Measurements from ENCODE around the gene TFR2. TPM values are rescaled to one million over a fixed set of nuclear protein-coding genes. Genes with fewer than 3 reads are reported as not detected.

TFR2 gene
- total and polyA plus RNA-seq, 8 donors: 1.2 to 11.6 (median 3.2) TPM; not detected in 1

DNA sequence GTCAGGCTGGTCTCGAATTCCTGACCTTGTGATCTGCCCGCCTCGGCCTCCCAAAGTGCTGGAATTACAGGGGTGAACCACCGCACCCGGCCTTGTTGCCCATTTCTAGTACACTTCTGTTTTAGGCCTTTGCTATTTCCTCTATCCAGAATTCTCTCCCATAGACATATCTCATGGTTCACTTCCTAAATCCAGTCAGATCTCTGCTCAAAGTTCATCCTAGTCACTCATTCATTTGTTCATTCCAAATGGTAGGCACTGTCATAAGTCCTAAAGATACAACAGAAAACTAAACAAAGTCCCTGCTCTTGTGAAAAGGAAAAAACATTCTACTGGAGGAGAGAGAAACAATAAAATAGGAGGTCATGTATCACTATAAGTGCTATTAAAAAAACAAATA is 31.4 kb downstream of the TFR2 start:
- WGBS, 5 donors: 89 to 95% (median 93%) methylated on average over 5 of the region's 5 CpGs
- intact Hi-C loops (cut with DNase I; ENCODE audit: low total_unique reads): no loop called here
- Histone ChIP-seq H3K9me3 (no peaks in the 10 kb centered on the region), H3K4me3 (no peak overlapping the region), H3K36me3 (peaks cover 0 to 10% (median 4%) of the 10 kb centered on the region in 4 donors), H3K27ac (no peak overlapping the region), H3K27me3 (peaks cover 0 to 2% (median 0%) of the 10 kb centered on the region in 3 donors), H3K4me1 (peaks cover 15 to 33% (median 30%) of the 10 kb centered on the region in 4 donors)
- DNase-seq: no peak
- TF ChIP-seq POLR2A (IDR thresholded peaks at IDR 0.05): no peak
- no peak for TF ChIP-seq EP300 (IDR thresholded peaks at IDR 0.05)
- TF ChIP-seq POLR2AphosphoS5 (IDR thresholded peaks at IDR 0.05): no peak
- TF ChIP-seq, protein P1, sequence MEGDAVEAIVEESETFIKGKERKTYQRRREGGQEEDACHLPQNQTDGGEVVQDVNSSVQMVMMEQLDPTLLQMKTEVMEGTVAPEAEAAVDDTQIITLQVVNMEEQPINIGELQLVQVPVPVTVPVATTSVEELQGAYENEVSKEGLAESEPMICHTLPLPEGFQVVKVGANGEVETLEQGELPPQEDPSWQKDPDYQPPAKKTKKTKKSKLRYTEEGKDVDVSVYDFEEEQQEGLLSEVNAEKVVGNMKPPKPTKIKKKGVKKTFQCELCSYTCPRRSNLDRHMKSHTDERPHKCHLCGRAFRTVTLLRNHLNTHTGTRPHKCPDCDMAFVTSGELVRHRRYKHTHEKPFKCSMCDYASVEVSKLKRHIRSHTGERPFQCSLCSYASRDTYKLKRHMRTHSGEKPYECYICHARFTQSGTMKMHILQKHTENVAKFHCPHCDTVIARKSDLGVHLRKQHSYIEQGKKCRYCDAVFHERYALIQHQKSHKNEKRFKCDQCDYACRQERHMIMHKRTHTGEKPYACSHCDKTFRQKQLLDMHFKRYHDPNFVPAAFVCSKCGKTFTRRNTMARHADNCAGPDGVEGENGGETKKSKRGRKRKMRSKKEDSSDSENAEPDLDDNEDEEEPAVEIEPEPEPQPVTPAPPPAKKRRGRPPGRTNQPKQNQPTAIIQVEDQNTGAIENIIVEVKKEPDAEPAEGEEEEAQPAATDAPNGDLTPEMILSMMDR (IDR thresholded peaks at IDR 0.05): no peak

DNA sequence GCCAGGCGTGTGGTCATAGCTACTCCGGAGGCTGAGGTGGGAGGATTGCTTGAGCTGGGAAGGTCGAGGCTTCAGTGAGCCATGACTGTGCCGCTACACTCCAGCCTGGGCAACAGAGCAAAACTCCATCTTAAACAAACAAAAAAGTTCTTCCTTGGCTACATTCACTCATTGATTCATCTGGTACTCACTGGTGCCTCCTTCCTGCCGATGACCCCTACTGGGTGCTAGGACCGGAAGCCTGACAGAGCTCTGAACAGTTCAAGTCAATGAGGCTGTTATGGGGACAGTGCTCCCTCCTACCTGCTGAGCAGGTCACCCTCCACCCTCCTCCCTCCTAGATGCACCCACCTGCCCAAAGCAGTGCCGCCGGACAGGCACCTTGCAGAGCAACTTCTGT is 34.2 kb downstream of the TFR2 start:
- Histone ChIP-seq H3K9me3 (no peaks in the 10 kb centered on the region), H3K36me3 (no peaks in the 10 kb centered on the region), H3K4me3 (no peak overlapping the region), H3K27ac (no peak overlapping the region), H3K4me1 (peaks cover 23 to 45% (median 39%) of the 10 kb centered on the region in 4 donors), H3K27me3 (peaks cover 0 to 3% (median 0%) of the 10 kb centered on the region in 3 donors)
- DNase-seq: no peak
- WGBS, 5 donors: 79 to 93% (median 89%) methylated on average over 8 of the region's 8 CpGs
- intact Hi-C loops (cut with DNase I; ENCODE audit: low total_unique reads): no loop called here
- TF ChIP-seq, protein P1 (IDR thresholded peaks at IDR 0.05): no peak
- no peak for TF ChIP-seq EP300 (IDR thresholded peaks at IDR 0.05)
- no peak for TF ChIP-seq POLR2AphosphoS5 (IDR thresholded peaks at IDR 0.05)
- TF ChIP-seq POLR2A (IDR thresholded peaks at IDR 0.05): no peak

DNA sequence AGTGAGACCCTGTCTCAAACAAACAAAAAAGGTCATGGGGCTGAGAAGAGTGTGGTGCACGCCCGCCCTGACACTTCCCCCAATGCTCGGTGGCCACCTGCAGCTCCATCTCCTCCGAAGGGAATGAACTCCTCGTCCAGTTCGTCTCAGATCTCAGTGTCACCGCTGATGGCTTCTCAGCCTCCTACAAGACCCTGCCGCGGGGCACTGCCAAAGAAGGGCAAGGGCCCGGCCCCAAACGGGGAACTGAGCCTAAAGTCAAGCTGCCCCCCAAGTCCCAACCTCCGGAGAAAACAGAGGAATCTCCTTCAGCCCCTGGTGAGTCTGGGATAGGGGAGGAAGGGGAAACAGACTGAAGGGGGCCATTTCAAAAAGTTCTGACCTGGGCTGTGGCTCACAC is 35.0 kb downstream of the TFR2 start:
- no peak for DNase-seq
- peak overlapping the region in 2 of 5 donors; percentile 13 to 89 for H3K27ac ChIP-seq
- peaks cover 0 to 3% (median 0%) of the 10 kb centered on the region in 3 donors for H3K27me3 ChIP-seq
- 87 to 93% (median 91%) methylated on average over 12 of the region's 12 CpGs for WGBS, 5 donors
- intact Hi-C loops (cut with DNase I; ENCODE audit: low total_unique reads): no loop called here
- H3K4me1 ChIP-seq: peaks cover 23 to 45% (median 38%) of the 10 kb centered on the region in 4 donors
- no peak for TF ChIP-seq POLR2A (IDR thresholded peaks at IDR 0.05)
- no peaks in the 10 kb centered on the region for H3K9me3 ChIP-seq
- H3K36me3 ChIP-seq: no peaks in the 10 kb centered on the region
- H3K4me3 ChIP-seq: no peak overlapping the region

DNA sequence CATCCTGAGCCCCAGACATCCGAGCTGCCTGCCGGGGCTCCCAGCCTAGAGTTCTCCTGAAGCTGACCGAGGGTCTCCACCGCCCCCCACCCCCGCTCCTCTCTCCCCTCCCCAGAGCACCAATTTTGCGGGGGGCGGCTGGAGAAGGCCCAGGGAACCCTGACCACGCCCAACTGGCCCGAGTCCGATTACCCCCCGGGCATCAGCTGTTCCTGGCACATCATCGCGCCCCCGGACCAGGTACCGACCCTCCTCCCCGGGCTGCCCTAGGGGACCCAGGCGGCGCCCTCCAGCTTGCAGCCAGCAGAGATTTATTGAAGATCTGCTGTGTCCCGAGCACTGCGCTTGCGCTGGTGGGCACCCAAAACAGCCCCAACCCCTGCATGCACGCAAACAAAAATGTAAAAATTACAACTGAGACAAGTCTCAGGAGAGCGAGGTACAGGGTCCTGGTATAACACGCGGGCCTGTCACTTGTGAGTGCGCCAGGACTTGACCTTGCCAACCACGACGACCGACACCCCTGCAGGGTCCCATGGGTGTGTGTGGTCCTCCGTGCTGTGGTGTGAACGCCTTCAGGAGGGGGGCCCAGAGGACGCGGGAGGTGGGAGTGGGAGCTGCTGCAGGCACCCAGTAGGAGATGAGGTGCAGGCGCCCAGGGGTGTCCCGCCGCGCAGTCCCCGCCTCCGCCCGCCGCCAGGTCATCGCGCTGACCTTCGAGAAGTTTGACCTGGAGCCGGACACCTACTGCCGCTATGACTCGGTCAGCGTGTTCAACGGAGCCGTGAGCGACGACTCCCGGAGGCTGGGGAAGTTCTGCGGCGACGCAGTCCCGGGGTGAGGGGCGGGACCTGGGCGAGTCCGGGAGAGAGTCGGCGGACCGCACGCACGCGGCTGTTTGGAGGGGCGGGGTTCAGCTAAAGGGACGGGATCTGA is 36.1 kb downstream of the TFR2 start:
- Histone ChIP-seq H3K4me3 (peak overlapping the region; percentile 61 to 86 (median 76)), H3K36me3 (no peaks in the 10 kb centered on the region), H3K9me3 (no peaks in the 10 kb centered on the region), H3K27me3 (peaks cover 0 to 3% (median 0%) of the 10 kb centered on the region in 3 donors), H3K27ac (peak overlapping the region; percentile 71 to 89 (median 83)), H3K4me1 (peaks cover 23 to 42% (median 36%) of the 10 kb centered on the region in 4 donors)
- TF ChIP-seq POLR2AphosphoS5 (IDR thresholded peaks at IDR 0.05): peak in 1 of 3 donors; percentile 10
- TF ChIP-seq, protein P1 (IDR thresholded peaks at IDR 0.05): no peak
- 5 to 23% (median 12%) methylated on average over 24 to 68 of the region's 68 CpGs for WGBS, 5 donors
- intact Hi-C loops (cut with DNase I; ENCODE audit: low total_unique reads): no loop called here
- peak; percentile 68 to 80 for DNase-seq
